ENCODE measurements around the gene S100A13. TPM values are rescaled to one million over a fixed set of nuclear protein-coding genes. Genes with fewer than 3 reads are reported as not detected.

Gene S100A13
- total and polyA plus RNA-seq, 3 donors from 2014 or later = 54.2 to 90.9 (median 78.2) TPM

DNA sequence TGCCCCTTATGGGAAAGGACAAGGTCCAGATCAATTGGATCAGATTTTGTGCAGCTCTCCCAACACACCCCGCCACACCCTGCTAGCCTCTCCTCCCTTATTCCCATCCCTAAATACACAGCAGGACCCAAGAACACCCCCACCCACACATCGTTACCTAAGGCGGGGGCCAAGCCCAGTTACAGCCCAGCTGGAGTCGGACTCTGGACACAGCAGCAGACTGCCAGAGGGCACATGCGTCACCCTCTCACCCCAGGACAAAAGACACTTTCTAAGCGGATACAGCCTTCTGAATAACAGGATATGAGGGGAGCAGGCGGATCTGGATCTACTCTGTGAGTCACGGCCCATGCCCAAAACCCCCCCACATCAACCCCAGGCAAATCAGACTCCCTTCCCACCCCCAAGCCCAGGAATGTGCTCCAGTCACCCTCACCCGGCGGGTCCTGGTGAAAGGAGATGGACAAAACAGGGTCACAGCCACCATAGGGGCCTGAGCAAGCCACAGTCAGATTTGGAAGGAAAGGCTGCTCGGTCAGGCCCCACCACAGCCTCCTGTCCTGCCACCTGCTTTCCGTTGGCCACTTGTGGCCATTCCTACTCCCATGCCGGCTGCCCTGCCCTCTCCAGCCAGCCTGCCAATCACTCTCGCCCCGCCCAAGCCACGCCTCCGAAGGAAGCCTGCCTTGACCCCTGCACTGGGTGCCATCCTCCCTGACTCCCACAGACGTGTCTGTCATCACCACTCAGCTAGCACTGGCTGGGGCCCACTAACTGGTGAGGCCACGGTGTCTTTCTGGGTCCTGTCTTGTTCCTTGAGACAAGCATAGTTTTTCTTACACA is 18.3 kb downstream of the S100A13 start:
- Histone ChIP-seq H3K27ac (peak overlapping the region; percentile 64 to 80), H3K9me3 (no peaks in the 10 kb centered on the region), H3K4me3 (peak overlapping the region in 1 of 2 donors; percentile 43), H3K36me3 (ENCODE audit: low read depth, missing control alignments) (no peaks in the 10 kb centered on the region), H3K27me3 (no peaks in the 10 kb centered on the region), H3K4me1 (peaks cover 45% of the 10 kb centered on the region)
- 61 to 72% methylated on average over 16 to 19 of the region's 19 CpGs for WGBS, 2 donors
- peak; percentile 93 for DNase-seq
- TF ChIP-seq, protein P1, sequence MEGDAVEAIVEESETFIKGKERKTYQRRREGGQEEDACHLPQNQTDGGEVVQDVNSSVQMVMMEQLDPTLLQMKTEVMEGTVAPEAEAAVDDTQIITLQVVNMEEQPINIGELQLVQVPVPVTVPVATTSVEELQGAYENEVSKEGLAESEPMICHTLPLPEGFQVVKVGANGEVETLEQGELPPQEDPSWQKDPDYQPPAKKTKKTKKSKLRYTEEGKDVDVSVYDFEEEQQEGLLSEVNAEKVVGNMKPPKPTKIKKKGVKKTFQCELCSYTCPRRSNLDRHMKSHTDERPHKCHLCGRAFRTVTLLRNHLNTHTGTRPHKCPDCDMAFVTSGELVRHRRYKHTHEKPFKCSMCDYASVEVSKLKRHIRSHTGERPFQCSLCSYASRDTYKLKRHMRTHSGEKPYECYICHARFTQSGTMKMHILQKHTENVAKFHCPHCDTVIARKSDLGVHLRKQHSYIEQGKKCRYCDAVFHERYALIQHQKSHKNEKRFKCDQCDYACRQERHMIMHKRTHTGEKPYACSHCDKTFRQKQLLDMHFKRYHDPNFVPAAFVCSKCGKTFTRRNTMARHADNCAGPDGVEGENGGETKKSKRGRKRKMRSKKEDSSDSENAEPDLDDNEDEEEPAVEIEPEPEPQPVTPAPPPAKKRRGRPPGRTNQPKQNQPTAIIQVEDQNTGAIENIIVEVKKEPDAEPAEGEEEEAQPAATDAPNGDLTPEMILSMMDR (IDR thresholded peaks at IDR 0.05) = no peak
- no peak for TF ChIP-seq POLR2A (IDR thresholded peaks at IDR 0.05)
- intact Hi-C loops (cut with DNase I; ENCODE audit: low total_unique reads) = no loop called here

DNA sequence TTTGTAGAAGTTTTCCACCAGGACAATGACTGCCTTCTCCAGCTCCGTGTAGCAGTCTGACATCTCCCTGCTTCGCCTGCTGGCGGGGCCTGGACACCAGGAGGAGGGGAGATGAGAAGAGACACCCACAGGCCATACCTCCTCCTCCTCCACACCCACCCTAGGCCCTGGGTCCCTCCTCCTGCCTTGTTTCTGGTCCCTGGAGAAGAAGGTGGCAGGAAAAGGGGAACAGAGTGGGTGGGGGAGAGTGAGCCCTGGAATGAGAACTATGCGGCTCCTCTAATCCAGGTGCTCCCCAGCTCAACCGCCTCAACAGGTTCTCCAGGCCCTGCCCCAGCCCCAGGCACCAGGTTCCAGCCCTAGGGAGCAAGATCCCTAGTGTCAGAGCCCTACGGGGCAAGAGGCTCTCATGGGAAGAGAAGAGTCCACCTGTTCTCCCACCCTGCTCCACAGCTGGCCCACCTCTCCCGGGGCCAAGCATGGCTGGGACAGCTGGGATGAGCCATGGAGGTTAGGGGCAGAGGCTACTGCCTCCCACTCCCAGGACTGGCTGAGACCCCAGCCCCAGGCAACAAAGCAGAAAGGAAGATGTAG is 19.1 kb downstream of the S100A13 start:
- Histone ChIP-seq H3K4me3 (no peak overlapping the region), H3K4me1 (peaks cover 42% of the 10 kb centered on the region), H3K27ac (peak overlapping the region; percentile 64 to 80), H3K9me3 (no peaks in the 10 kb centered on the region), H3K27me3 (no peaks in the 10 kb centered on the region), H3K36me3 (ENCODE audit: low read depth, missing control alignments) (no peaks in the 10 kb centered on the region)
- peak; percentile 32 for DNase-seq
- intact Hi-C loops (cut with DNase I; ENCODE audit: low total_unique reads) = no loop called here
- no peak for TF ChIP-seq POLR2A (IDR thresholded peaks at IDR 0.05)
- TF ChIP-seq, protein P1 (IDR thresholded peaks at IDR 0.05) = no peak
- WGBS, 2 donors = 63 to 80% methylated on average over 3 to 7 of the region's 7 CpGs

DNA sequence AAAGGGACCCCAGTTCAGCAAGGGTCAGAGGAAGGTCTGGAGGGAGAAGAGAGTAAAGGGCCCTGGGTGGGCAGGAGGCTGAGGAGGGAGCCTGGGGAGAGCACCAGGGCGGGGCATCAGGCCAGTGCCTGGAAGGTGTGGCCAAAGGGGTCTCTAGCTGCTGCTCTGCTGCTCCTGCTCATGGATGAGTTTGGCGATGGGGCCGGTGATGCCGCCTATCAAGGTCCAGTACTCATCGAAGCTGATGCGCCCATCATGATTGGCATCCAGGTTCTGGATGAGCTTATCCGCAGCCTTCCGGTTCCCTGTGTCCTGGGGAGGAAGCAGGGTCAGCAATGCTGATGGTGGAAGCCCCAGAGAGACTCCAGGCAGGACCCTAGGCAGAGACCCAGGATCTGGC is 19.9 kb downstream of the S100A13 start:
- intact Hi-C loops (cut with DNase I; ENCODE audit: low total_unique reads) = no loop called here
- Histone ChIP-seq H3K27ac (peak overlapping the region in 1 of 2 donors; percentile 80), H3K4me1 (peaks cover 39% of the 10 kb centered on the region), H3K9me3 (no peaks in the 10 kb centered on the region), H3K27me3 (no peaks in the 10 kb centered on the region), H3K4me3 (no peak overlapping the region), H3K36me3 (ENCODE audit: low read depth, missing control alignments) (no peaks in the 10 kb centered on the region)
- TF ChIP-seq, protein P1 (IDR thresholded peaks at IDR 0.05) = no peak
- TF ChIP-seq POLR2A (IDR thresholded peaks at IDR 0.05) = no peak
- no peak for DNase-seq
- 90 to 93% methylated on average over 3 to 8 of the region's 8 CpGs for WGBS, 2 donors

DNA sequence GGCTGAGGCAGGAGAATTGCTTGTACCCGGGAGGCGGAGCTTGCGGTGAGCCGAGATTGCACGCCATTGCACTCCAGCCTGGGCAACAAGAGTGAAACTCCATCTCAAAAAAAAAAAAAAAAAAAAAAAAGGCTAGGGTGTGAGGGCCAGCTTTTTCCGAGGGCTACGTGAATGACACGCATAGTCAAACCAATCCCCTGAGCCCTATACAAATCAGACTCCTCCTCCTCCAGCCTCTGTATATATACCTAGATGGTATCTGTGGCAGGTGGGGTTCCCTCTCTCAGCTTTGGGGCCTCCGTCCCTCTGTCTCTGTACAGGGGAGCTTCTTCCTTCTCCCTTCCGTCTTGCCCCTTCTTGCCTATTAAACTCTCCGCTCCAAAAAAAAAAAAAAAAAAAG is 21.1 kb downstream of the S100A13 start:
- Histone ChIP-seq H3K4me3 (no peak overlapping the region), H3K27ac (no peak overlapping the region), H3K9me3 (no peaks in the 10 kb centered on the region), H3K27me3 (no peaks in the 10 kb centered on the region), H3K36me3 (ENCODE audit: low read depth, missing control alignments) (no peaks in the 10 kb centered on the region), H3K4me1 (peaks cover 36% of the 10 kb centered on the region)
- WGBS, 2 donors = 80 to 91% methylated on average over 11 of the region's 11 CpGs
- intact Hi-C loops (cut with DNase I; ENCODE audit: low total_unique reads) = no loop called here
- no peak for DNase-seq
- TF ChIP-seq, protein P1 (IDR thresholded peaks at IDR 0.05) = no peak
- TF ChIP-seq POLR2A (IDR thresholded peaks at IDR 0.05) = no peak
